ENCODE results near the gene ATE1. TPM values are rescaled to one million over a fixed set of nuclear protein-coding genes. Genes with fewer than 3 reads are reported as not detected.
"Not testable (repeated sequence)": the region's sequence is repeated elsewhere in the genome, so short reads cannot be mapped to it uniquely, and the experiment has no call there.

Gene ATE1
- total RNA-seq, 2 experiments from 2014 or later, result 13.6 to 17.5 TPM

GRCh38 chr10:121836171-121836570 is 91.7 kb downstream of the ATE1 start:
- no peak overlapping the region for H3K4me3 Mint-ChIP-seq
- intact Hi-C loops (cut with micrococcal nuclease), result no loop called here
- no peaks in the 10 kb centered on the region for H3K27me3 Mint-ChIP-seq (ENCODE audit: low read depth)
- CTCF ChIA-PET, result interaction anchor here (0.9 to 1.1 kb wide), 2 partner anchors 11 to 12 kb away, joined by 3 to 4 read pairs; no protein-coding TSS in a partner anchor
- no peaks in the 10 kb centered on the region for H3K4me1 Mint-ChIP-seq (ENCODE audit: low read depth)
- DNase-seq, result no peak
- peaks cover 26% of the 10 kb centered on the region for H3K36me3 Mint-ChIP-seq (ENCODE audit: low read depth)
- no peaks in the 10 kb centered on the region for H3K9me3 Mint-ChIP-seq
- H3K27ac Mint-ChIP-seq, result no peak overlapping the region

DNA sequence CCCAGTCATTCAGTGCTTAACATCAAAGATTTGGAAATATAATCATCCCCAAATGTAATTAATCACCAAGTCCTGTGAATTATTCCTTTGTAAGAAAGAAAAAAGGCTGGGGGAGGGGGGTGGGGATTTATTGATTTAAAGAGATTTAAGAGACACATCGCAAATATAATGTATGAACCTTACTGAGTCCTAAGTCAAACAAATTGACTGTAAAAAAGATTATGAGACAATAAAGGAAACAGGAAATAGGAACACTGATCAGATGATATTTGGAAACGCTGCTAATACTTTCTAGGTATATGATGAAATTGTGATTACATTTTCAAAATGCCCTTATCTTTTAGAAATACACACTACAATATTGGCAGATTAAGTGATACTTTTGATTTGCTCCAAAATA is 92.5 kb downstream of the ATE1 start:
- CTCF ChIA-PET, result interaction anchor here (1.1 kb wide), 1 partner anchor 12 kb away, joined by 4 read pairs; no protein-coding TSS in a partner anchor
- Mint-ChIP-seq H3K36me3 (ENCODE audit: low read depth) (peaks cover 27% of the 10 kb centered on the region), H3K9me3 (no peaks in the 10 kb centered on the region), H3K27me3 (ENCODE audit: low read depth) (no peaks in the 10 kb centered on the region), H3K27ac (no peak overlapping the region), H3K4me3 (no peak overlapping the region), H3K4me1 (ENCODE audit: low read depth) (no peaks in the 10 kb centered on the region)
- no peak for DNase-seq
- intact Hi-C loops (cut with micrococcal nuclease), result no loop called here

DNA sequence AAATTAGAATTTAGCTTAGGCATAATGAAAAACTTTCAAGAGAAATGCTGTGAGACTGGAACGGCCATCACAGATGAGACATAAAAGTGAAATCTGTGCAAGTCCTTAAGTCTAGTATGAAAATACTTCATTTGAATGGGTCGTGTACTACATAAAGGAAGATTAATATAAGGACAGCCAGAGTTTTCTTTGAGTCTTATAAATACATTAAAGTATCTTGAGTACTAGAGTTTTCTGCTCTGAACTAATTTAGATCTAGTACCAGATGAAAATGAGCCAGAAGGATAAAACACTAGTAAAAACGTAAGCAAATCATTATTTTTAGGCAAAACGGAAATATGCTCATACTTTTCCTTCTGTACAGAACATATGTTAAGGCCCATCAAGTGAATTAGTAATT is 93.1 kb downstream of the ATE1 start:
- H3K9me3 Mint-ChIP-seq, result no peaks in the 10 kb centered on the region
- H3K36me3 Mint-ChIP-seq (ENCODE audit: low read depth), result peaks cover 31% of the 10 kb centered on the region
- H3K4me1 Mint-ChIP-seq (ENCODE audit: low read depth), result no peaks in the 10 kb centered on the region
- H3K4me3 Mint-ChIP-seq, result no peak overlapping the region
- intact Hi-C loops (cut with micrococcal nuclease), result no loop called here
- DNase-seq, result no peak
- H3K27ac Mint-ChIP-seq, result no peak overlapping the region
- H3K27me3 Mint-ChIP-seq (ENCODE audit: low read depth), result no peaks in the 10 kb centered on the region
- CTCF ChIA-PET, result interaction anchor here (0.6 to 1.1 kb wide), 2 partner anchors 11 to 77 kb away, joined by 3 to 4 read pairs; no protein-coding TSS in a partner anchor

GRCh38 chr10:121833387-121833786 is 94.4 kb downstream of the ATE1 start:
- Mint-ChIP-seq H3K36me3 (ENCODE audit: low read depth) (peaks cover 36% of the 10 kb centered on the region), H3K27ac (no peak overlapping the region), H3K27me3 (ENCODE audit: low read depth) (no peaks in the 10 kb centered on the region), H3K9me3 (no peaks in the 10 kb centered on the region), H3K4me1 (ENCODE audit: low read depth) (peaks cover under 1% of the 10 kb centered on the region), H3K4me3 (no peak overlapping the region)
- intact Hi-C loops (cut with micrococcal nuclease), result no loop called here
- CTCF ChIA-PET, result no interaction called here
- DNase-seq, result no peak

GRCh38 chr10:121832647-121833046 is 95.2 kb downstream of the ATE1 start:
- intact Hi-C loops (cut with micrococcal nuclease), result no loop called here
- no peaks in the 10 kb centered on the region for H3K27me3 Mint-ChIP-seq (ENCODE audit: low read depth)
- no peak overlapping the region for H3K27ac Mint-ChIP-seq
- no peak for DNase-seq
- no peaks in the 10 kb centered on the region for H3K9me3 Mint-ChIP-seq
- CTCF ChIA-PET, result interaction anchor here (2.4 kb wide), 1 partner anchor 55 kb away, joined by 8 read pairs; no protein-coding TSS in a partner anchor
- no peak overlapping the region for H3K4me3 Mint-ChIP-seq
- H3K36me3 Mint-ChIP-seq (ENCODE audit: low read depth), result peaks cover 37% of the 10 kb centered on the region
- peaks cover 2% of the 10 kb centered on the region for H3K4me1 Mint-ChIP-seq (ENCODE audit: low read depth)

DNA sequence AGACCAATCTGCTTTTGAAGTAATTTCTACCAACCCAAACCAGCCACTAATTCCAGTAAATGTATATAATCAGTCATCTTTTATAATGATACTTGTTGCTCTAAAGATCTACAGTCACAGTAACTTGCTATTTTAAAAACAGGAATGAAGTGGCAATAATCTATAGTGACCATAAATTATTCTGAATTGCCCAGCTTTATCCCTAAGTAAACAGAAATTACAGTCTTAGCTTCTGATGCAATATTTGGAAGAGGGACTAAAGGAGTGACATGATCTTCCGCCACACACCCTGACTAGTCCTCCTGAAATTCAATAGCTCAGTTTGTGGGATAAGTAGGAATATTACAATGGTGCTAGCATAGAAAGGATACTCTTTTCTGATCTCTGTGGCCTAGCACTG is 96.1 kb downstream of the ATE1 start:
- Mint-ChIP-seq H3K36me3 (ENCODE audit: low read depth) (peaks cover 40% of the 10 kb centered on the region), H3K27me3 (ENCODE audit: low read depth) (no peaks in the 10 kb centered on the region), H3K27ac (no peak overlapping the region), H3K9me3 (no peaks in the 10 kb centered on the region), H3K4me3 (no peak overlapping the region), H3K4me1 (ENCODE audit: low read depth) (peaks cover 2% of the 10 kb centered on the region)
- CTCF ChIA-PET, result interaction anchor here (2.4 kb wide), 1 partner anchor 56 kb away, joined by 8 read pairs; no protein-coding TSS in a partner anchor
- intact Hi-C loops (cut with micrococcal nuclease), result no loop called here
- no peak for DNase-seq

GRCh38 chr10:121831237-121831636 is 96.6 kb downstream of the ATE1 start:
- Mint-ChIP-seq H3K4me3 (no peak overlapping the region), H3K9me3 (no peaks in the 10 kb centered on the region), H3K27me3 (ENCODE audit: low read depth) (no peaks in the 10 kb centered on the region), H3K4me1 (ENCODE audit: low read depth) (peaks cover 2% of the 10 kb centered on the region), H3K27ac (no peak overlapping the region), H3K36me3 (ENCODE audit: low read depth) (peaks cover 39% of the 10 kb centered on the region)
- CTCF ChIA-PET, result interaction anchor here (2.4 kb wide), 1 partner anchor 56 kb away, joined by 8 read pairs; no protein-coding TSS in a partner anchor
- intact Hi-C loops (cut with micrococcal nuclease), result no loop called here
- no peak for DNase-seq

- no peak overlapping the region for H3K27ac Mint-ChIP-seq
- H3K27me3 Mint-ChIP-seq (ENCODE audit: low read depth), result no peaks in the 10 kb centered on the region
- DNase-seq, result no peak
- no peak overlapping the region for H3K4me3 Mint-ChIP-seq
- intact Hi-C loops (cut with micrococcal nuclease), result no loop called here
- peaks cover 35% of the 10 kb centered on the region for H3K36me3 Mint-ChIP-seq (ENCODE audit: low read depth)
- no peaks in the 10 kb centered on the region for H3K9me3 Mint-ChIP-seq
- CTCF ChIA-PET, result interaction anchor here (2.4 kb wide), 1 partner anchor 57 kb away, joined by 8 read pairs; no protein-coding TSS in a partner anchor
- H3K4me1 Mint-ChIP-seq (ENCODE audit: low read depth), result peaks cover 2% of the 10 kb centered on the region
Measured at GRCh38 chr10:121830101-121830500, 97.7 kb downstream of the ATE1 start.

DNA sequence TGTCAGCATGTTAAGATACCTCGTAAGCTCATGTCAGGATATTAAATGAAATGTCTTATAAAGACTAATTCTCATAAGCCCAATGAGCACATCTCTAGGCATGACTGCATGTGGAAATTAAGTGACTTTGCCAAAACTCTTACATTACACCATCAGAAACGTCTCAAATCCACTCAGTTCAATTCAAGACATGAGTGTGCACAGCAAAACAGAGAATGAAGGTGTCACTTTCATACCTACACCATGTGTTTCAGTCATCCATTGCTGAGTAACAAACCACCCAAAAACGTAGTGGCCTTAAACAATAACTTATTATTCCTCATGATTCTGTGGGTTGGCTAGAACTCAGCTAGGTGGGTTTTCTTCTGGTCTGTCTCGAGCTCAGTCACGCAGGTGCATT is 99.8 kb downstream of the ATE1 start:
- intact Hi-C loops (cut with micrococcal nuclease), result loop anchor here (5.0 kb wide), 1 partner anchor 76 kb away; no protein-coding TSS in a partner anchor
- CTCF ChIA-PET, result no interaction called here
- no peak overlapping the region for H3K4me3 Mint-ChIP-seq
- no peaks in the 10 kb centered on the region for H3K27me3 Mint-ChIP-seq (ENCODE audit: low read depth)
- no peaks in the 10 kb centered on the region for H3K9me3 Mint-ChIP-seq
- DNase-seq, result no peak
- H3K27ac Mint-ChIP-seq, result no peak overlapping the region
- peaks cover 2% of the 10 kb centered on the region for H3K4me1 Mint-ChIP-seq (ENCODE audit: low read depth)
- H3K36me3 Mint-ChIP-seq (ENCODE audit: low read depth), result peaks cover 29% of the 10 kb centered on the region

DNA sequence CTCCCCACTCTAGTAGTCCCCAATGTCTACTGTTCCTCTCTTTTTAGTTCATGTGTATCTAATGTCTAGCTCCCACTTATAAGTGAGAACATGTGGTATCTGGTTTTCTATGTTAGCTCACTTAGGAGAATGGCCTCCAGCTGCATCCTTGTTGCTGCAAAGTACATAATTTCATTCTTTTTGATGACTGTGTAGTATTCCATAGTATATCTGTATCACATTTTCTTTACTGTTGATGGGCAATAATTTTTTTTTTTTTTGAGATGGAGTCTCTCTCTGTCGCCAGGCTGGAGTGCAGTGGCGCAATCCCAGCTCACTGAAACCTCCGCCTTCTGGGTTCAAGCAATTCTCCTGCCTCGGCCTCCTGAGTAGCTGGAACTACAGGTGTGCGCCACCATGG is 101.1 kb downstream of the ATE1 start:
- not testable (repeated sequence) for DNase-seq; H3K9me3 Mint-ChIP-seq; H3K27me3 Mint-ChIP-seq (ENCODE audit: low read depth); H3K4me1 Mint-ChIP-seq (ENCODE audit: low read depth); H3K27ac Mint-ChIP-seq; H3K4me3 Mint-ChIP-seq
- intact Hi-C loops (cut with micrococcal nuclease), result loop anchor here (5.0 kb wide), 1 partner anchor 74 kb away; no protein-coding TSS in a partner anchor
- CTCF ChIA-PET, result interaction anchor here (1.5 kb wide), 1 partner anchor 54 kb away, joined by 3 read pairs; no protein-coding TSS in a partner anchor
- peaks cover 26% of the 10 kb centered on the region for H3K36me3 Mint-ChIP-seq (ENCODE audit: low read depth)

DNA sequence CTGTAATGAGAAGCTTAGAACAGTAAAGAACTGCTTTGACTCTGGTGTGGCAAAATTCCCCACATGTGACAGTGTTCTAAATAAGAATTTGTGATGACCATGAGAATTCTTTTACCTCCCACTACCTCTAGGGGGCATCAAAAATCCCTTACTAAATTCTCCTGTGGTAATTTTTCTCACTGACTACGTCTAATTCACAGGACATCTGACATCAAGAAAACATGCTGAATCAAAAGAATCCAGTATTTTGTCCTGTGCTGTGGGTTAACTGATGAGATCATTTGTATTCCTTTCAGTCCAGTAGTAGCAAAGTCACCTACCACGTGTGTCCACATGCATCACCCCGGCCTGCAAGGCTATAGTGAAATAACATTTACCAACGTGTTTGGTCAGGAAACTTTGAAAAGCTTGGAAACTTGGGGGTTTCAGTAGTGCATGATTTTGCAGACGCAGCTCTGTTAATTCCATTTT is 103.8 kb downstream of the ATE1 start:
- no peaks in the 10 kb centered on the region for H3K9me3 Mint-ChIP-seq
- peaks cover 2% of the 10 kb centered on the region for H3K4me1 Mint-ChIP-seq (ENCODE audit: low read depth)
- no peak overlapping the region for H3K4me3 Mint-ChIP-seq
- no peak for DNase-seq
- intact Hi-C loops (cut with micrococcal nuclease), result loop anchor here (1.0 to 5.0 kb wide), 2 partner anchors 63 to 78 kb away; no protein-coding TSS in a partner anchor
- no peaks in the 10 kb centered on the region for H3K27me3 Mint-ChIP-seq (ENCODE audit: low read depth)
- CTCF ChIA-PET, result interaction anchor here (0.6 to 2.7 kb wide), 10 partner anchors 11 to 1919 kb away, joined by 3 to 13 read pairs (median 4); no protein-coding TSS in a partner anchor
- peaks cover 17% of the 10 kb centered on the region for H3K36me3 Mint-ChIP-seq (ENCODE audit: low read depth)
- H3K27ac Mint-ChIP-seq, result no peak overlapping the region

DNA sequence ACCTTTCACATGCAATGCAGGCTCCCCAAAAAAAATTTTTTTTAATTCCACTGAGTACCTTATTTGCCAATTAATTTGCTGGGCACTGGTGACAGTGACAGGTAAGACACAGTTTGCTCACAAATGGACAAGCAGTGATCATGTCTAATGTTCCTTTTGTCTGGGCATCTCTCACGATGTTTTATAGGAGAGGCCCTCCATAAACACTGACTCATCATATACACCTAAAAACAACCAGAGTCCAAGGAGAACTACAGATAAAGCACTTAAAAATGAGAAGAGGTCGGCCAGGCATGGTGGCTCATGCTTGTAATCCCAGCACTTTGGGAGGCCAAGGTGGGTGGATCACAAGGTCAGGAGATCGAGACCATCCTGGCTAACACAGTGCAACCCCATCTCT is 105.1 kb downstream of the ATE1 start:
- Mint-ChIP-seq H3K4me1 (ENCODE audit: low read depth) (no peaks in the 10 kb centered on the region), H3K4me3 (no peak overlapping the region), H3K9me3 (no peaks in the 10 kb centered on the region), H3K27me3 (ENCODE audit: low read depth) (no peaks in the 10 kb centered on the region), H3K27ac (no peak overlapping the region), H3K36me3 (ENCODE audit: low read depth) (peaks cover 7% of the 10 kb centered on the region)
- intact Hi-C loops (cut with micrococcal nuclease), result loop anchor here (5.0 kb wide), 1 partner anchor 80 kb away; no protein-coding TSS in a partner anchor
- CTCF ChIA-PET, result interaction anchor here (0.6 to 2.7 kb wide), 6 partner anchors 12 to 372 kb away, joined by 3 to 13 read pairs (median 4); no protein-coding TSS in a partner anchor
- no peak for DNase-seq

DNA sequence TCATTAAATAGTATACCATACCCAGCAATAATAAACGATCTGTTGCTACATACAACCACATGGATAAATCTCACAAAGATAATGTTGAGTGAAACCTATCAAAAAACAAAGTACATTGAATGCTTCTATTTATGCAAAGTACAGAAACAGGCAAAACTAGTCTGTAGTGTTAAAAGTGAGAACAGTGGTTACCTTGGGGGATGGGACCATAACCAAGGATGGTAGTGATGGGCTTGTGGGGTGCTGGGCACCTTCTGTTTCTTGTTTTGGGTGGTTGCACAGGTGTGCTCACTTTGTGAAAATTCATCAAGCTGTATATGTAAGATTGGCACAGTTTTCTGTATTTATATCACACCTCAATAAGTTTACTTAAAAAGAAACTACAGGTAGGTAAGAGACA is 105.7 kb downstream of the ATE1 start:
- Mint-ChIP-seq H3K36me3 (ENCODE audit: low read depth) (peaks cover 3% of the 10 kb centered on the region), H3K27me3 (ENCODE audit: low read depth) (no peaks in the 10 kb centered on the region), H3K9me3 (no peaks in the 10 kb centered on the region), H3K4me3 (no peak overlapping the region), H3K4me1 (ENCODE audit: low read depth) (no peaks in the 10 kb centered on the region), H3K27ac (no peak overlapping the region)
- intact Hi-C loops (cut with micrococcal nuclease), result loop anchor here (5.0 kb wide), 1 partner anchor 80 kb away; no protein-coding TSS in a partner anchor
- CTCF ChIA-PET, result no interaction called here
- no peak for DNase-seq
